Measurements from ENCODE around the gene POLN.

POLN gene

GRCh38 chr4:2104556-2105345, 137.2 kb downstream of the POLN start:
- no peak for DNase-seq (ENCODE audit: low read depth)

GRCh38 chr4:2103843-2104547, 137.9 kb downstream of the POLN start:
- DNase-seq (ENCODE audit: low read depth): no peak

GRCh38 chr4:2103127-2103842, 138.6 kb downstream of the POLN start:
- no peak for DNase-seq (ENCODE audit: low read depth)

- no peak for DNase-seq (ENCODE audit: low read depth)
These were observed 139.7 kb downstream of the POLN start for GRCh38 chr4:2102045-2102883.

- DNase-seq (ENCODE audit: low read depth): no peak
These were observed 140.4 kb downstream of the POLN start for GRCh38 chr4:2101346-2102044.

- DNase-seq (ENCODE audit: low read depth): no peak
These were observed 145.8 kb downstream of the POLN start for GRCh38 chr4:2096073-2096609.

- DNase-seq (ENCODE audit: low read depth): no peak
These were observed 146.5 kb downstream of the POLN start for GRCh38 chr4:2095236-2096072.

- DNase-seq (ENCODE audit: low read depth): no peak
These were observed 147.4 kb downstream of the POLN start for GRCh38 chr4:2094545-2094944.

GRCh38 chr4:2093265-2093664, 148.7 kb downstream of the POLN start:
- DNase-seq (ENCODE audit: low read depth): no peak

GRCh38 chr4:2092669-2093053, 149.3 kb downstream of the POLN start:
- no peak for DNase-seq (ENCODE audit: low read depth)

GRCh38 chr4:2091990-2092668, 149.8 kb downstream of the POLN start:
- no peak for DNase-seq (ENCODE audit: low read depth)

GRCh38 chr4:2090642-2091041, 151.3 kb downstream of the POLN start:
- no peak for DNase-seq (ENCODE audit: low read depth)

- no peak for DNase-seq (ENCODE audit: low read depth)
These were observed 152.7 kb downstream of the POLN start for GRCh38 chr4:2089222-2089621.

GRCh38 chr4:2087170-2087569, 154.8 kb downstream of the POLN start:
- no peak for DNase-seq (ENCODE audit: low read depth)

- DNase-seq (ENCODE audit: low read depth): no peak
These were observed 156.4 kb downstream of the POLN start for GRCh38 chr4:2085496-2085901.

- no peak for DNase-seq (ENCODE audit: low read depth)
These were observed 157.6 kb downstream of the POLN start for GRCh38 chr4:2084316-2084715.

- no peak for DNase-seq (ENCODE audit: low read depth)
These were observed 158.1 kb downstream of the POLN start for GRCh38 chr4:2083826-2084160.

- no peak for DNase-seq (ENCODE audit: low read depth)
These were observed 158.7 kb downstream of the POLN start for GRCh38 chr4:2083116-2083825.

GRCh38 chr4:2082627-2083026, 159.3 kb downstream of the POLN start:
- DNase-seq (ENCODE audit: low read depth): no peak
